Natural killer cell (primary cell): Measurements from ENCODE around the gene MSI2. TPM values are rescaled to one million over a fixed set of nuclear protein-coding genes. Genes with fewer than 3 reads are reported as not detected.

Experiments used
- ATAC-seq, 3 donors: fragments of 150-1000 bp in 2 of 3; fragments of 200-7000 bp in 1 of 3; cut with Tn5 transposase; 1 replicate in 1 of 3; 2 replicates in 2 of 3; pipeline ENCODE4 v1.10.0; 2021; ENCODE audit warnings: mild to moderate bottlenecking in 2 of 3, moderate library complexity in 2 of 3
- DNase-seq, 2 donors: peaks; one replicate each; pipeline versions ENCODE4 v3.0.0 to v3.0.0-alpha.2; 2013 to 2021; ENCODE audit warnings: mixed read lengths in 1 of 2
- H3K27ac ChIP-seq: one replicate; pipeline ENCODE4 v1.5.1; 2013; ENCODE audit warnings: mild to moderate bottlenecking, low read length
- H3K27me3 ChIP-seq: one replicate; pipeline ENCODE4 v1.6.1; 2013; ENCODE audit warnings: low read length; ENCODE audit not compliant: control insufficient read depth, insufficient read depth
- H3K36me3 ChIP-seq: one replicate; pipeline ENCODE4 v1.6.1; 2013; ENCODE audit warnings: low read length; ENCODE audit not compliant: control insufficient read depth, insufficient read depth
- H3K4me1 ChIP-seq: one replicate; pipeline ENCODE4 v1.6.1; 2013; ENCODE audit warnings: low read length; ENCODE audit not compliant: control insufficient read depth, insufficient read depth
- H3K4me3 ChIP-seq: one replicate; pipeline ENCODE4 v1.5.1; 2013; ENCODE audit warnings: low read length
- H3K9me3 ChIP-seq: one replicate; pipeline ENCODE4 v1.6.1; 2013; ENCODE audit warnings: low read length; ENCODE audit not compliant: control insufficient read depth, insufficient read depth
- H3K27ac Mint-ChIP-seq, 2 donors: one replicate each; pipeline ENCODE4 v1.8.0; 2022; ENCODE audit warnings: mild to moderate bottlenecking in 2 of 2, mixed read lengths in 2 of 2, moderate library complexity in 1 of 2
- H3K27me3 Mint-ChIP-seq, 2 donors: one replicate each; pipeline ENCODE4 v1.8.0; 2022; ENCODE audit warnings: low read depth in 2 of 2, mixed read lengths in 2 of 2
- H3K36me3 Mint-ChIP-seq: one replicate; pipeline ENCODE4 v1.8.0; 2022; ENCODE audit warnings: mixed read lengths
- H3K4me1 Mint-ChIP-seq, 2 donors: one replicate each; pipeline ENCODE4 v1.8.0; 2022; ENCODE audit warnings: mixed read lengths in 2 of 2
- H3K4me3 Mint-ChIP-seq: one replicate; pipeline ENCODE4 v1.8.0; 2022; ENCODE audit warnings: mild to moderate bottlenecking, moderate library complexity, mixed read lengths
- H3K9me3 Mint-ChIP-seq, 2 donors: one replicate each; pipeline ENCODE4 v1.8.0; 2022; ENCODE audit warnings: mixed read lengths in 2 of 2
- CTCF ChIP-seq: fragments of 200-600 bp; IDR thresholded peaks from one replicate; pipeline ENCODE4 v1.8.0; 2022; ENCODE audit warnings: antibody characterized with exemption
- WGBS: methylation state at CpG from one replicate; pipeline ENCODE4 v1.1.7; 2013; ENCODE audit warnings: missing lambda C conversion rate; ENCODE audit not compliant: insufficient coverage; 5-methylcytosine and 5-hydroxymethylcytosine counted together
- intact Hi-C: fragments of 100-400 bp; cut with micrococcal nuclease; formaldehyde crosslinking; loops from one replicate; pipeline ENCODE4 v1.14.2; 2022
- total RNA-seq, 4 donors: library from RNA; stranded (reverse); fragments of 120-200 nt in 1 of 4; gene quantifications; one replicate each; pipeline versions ENCODE4 v1.2.3 to v1.2.4, GENCODE V29; 2013 to 2022

Gene MSI2
- total RNA-seq, 3 donors from 2014 or later (not counting 1 experiment from before 2014, with no cell fraction given), result 95.5 to 145 (median 96.8) TPM

GRCh38 chr17:57226793-57227192, 29.5 kb upstream of the MSI2 start:
- H3K4me3 ChIP-seq, result no peak overlapping the region
- H3K36me3 Mint-ChIP-seq, result no peaks in the 10 kb centered on the region
- H3K4me1 Mint-ChIP-seq, result no peaks in the 10 kb centered on the region
- H3K27me3 ChIP-seq, result peaks cover 6% of the 10 kb centered on the region
- peaks cover 24 to 33% of the 10 kb centered on the region in 2 donors for H3K27me3 Mint-ChIP-seq
- H3K4me1 ChIP-seq, result no peaks in the 10 kb centered on the region
- no peaks in the 10 kb centered on the region for H3K9me3 Mint-ChIP-seq
- H3K27ac ChIP-seq, result no peak overlapping the region
- H3K4me3 Mint-ChIP-seq, result no peak overlapping the region
- 40% methylated on average over 1 of the region's 1 CpG for WGBS
- no peak for TF ChIP-seq CTCF
- intact Hi-C loops, result no loop called here
- no peak for ATAC-seq
- no peaks in the 10 kb centered on the region for H3K9me3 ChIP-seq
- no peaks in the 10 kb centered on the region for H3K36me3 ChIP-seq
- no peak for DNase-seq
- no peak overlapping the region for H3K27ac Mint-ChIP-seq

GRCh38 chr17:57228911-57229310, 27.4 kb upstream of the MSI2 start:
- H3K36me3 ChIP-seq, result no peaks in the 10 kb centered on the region
- H3K9me3 Mint-ChIP-seq, result no peaks in the 10 kb centered on the region
- no peaks in the 10 kb centered on the region for H3K9me3 ChIP-seq
- DNase-seq (no peak), ATAC-seq (no peak)
- no peak overlapping the region for H3K4me3 ChIP-seq
- intact Hi-C loops, result no loop called here
- no peaks in the 10 kb centered on the region for H3K4me1 ChIP-seq
- H3K27ac ChIP-seq, result no peak overlapping the region
- no peak for TF ChIP-seq CTCF
- no peaks in the 10 kb centered on the region for H3K4me1 Mint-ChIP-seq
- peaks cover 6% of the 10 kb centered on the region for H3K27me3 ChIP-seq
- H3K27me3 Mint-ChIP-seq, result peaks cover 34 to 42% of the 10 kb centered on the region in 2 donors
- H3K4me3 Mint-ChIP-seq, result no peak overlapping the region
- no peaks in the 10 kb centered on the region for H3K36me3 Mint-ChIP-seq
- H3K27ac Mint-ChIP-seq, result no peak overlapping the region
- no CpG with 5 or more reads among the region's 4 CpGs for WGBS

GRCh38 chr17:57234061-57234738, 22.1 kb upstream of the MSI2 start:
- no peaks in the 10 kb centered on the region for H3K4me1 Mint-ChIP-seq
- H3K36me3 ChIP-seq, result no peaks in the 10 kb centered on the region
- H3K27ac Mint-ChIP-seq, result no peak overlapping the region
- 92% methylated on average over 1 of the region's 2 CpGs for WGBS
- no peaks in the 10 kb centered on the region for H3K9me3 ChIP-seq
- peaks cover 21 to 32% of the 10 kb centered on the region in 2 donors for H3K27me3 Mint-ChIP-seq
- no peak overlapping the region for H3K4me3 Mint-ChIP-seq
- intact Hi-C loops, result no loop called here
- no peaks in the 10 kb centered on the region for H3K9me3 Mint-ChIP-seq
- H3K27me3 ChIP-seq, result peaks cover 3% of the 10 kb centered on the region
- H3K27ac ChIP-seq, result no peak overlapping the region
- H3K36me3 Mint-ChIP-seq, result no peaks in the 10 kb centered on the region
- ATAC-seq (no peak), DNase-seq (no peak)
- TF ChIP-seq CTCF, result no peak
- H3K4me3 ChIP-seq, result no peak overlapping the region
- no peaks in the 10 kb centered on the region for H3K4me1 ChIP-seq

GRCh38 chr17:57234739-57235092, 21.6 kb upstream of the MSI2 start:
- H3K36me3 ChIP-seq, result no peaks in the 10 kb centered on the region
- no peak for DNase-seq
- no peak for ATAC-seq
- no peak overlapping the region for H3K27ac ChIP-seq
- no peaks in the 10 kb centered on the region for H3K4me1 ChIP-seq
- H3K9me3 ChIP-seq, result no peaks in the 10 kb centered on the region
- Mint-ChIP-seq H3K9me3 (no peaks in the 10 kb centered on the region), H3K27me3 (peaks cover 21 to 33% of the 10 kb centered on the region in 2 donors), H3K4me1 (no peaks in the 10 kb centered on the region), H3K4me3 (no peak overlapping the region), H3K27ac (no peak overlapping the region), H3K36me3 (no peaks in the 10 kb centered on the region)
- peaks cover 3% of the 10 kb centered on the region for H3K27me3 ChIP-seq
- 89% methylated on average over 1 of the region's 1 CpG for WGBS
- no peak for TF ChIP-seq CTCF
- intact Hi-C loops, result no loop called here
- no peak overlapping the region for H3K4me3 ChIP-seq
